ENCODE measurements around the gene PLA1A. TPM values are rescaled to one million over a fixed set of nuclear protein-coding genes. Genes with fewer than 3 reads are reported as not detected.

Gene PLA1A
- total RNA-seq, 6 donors from 2014 or later: 1.0 to 27.8 (median 14.6) TPM

GRCh38 chr3:119553823-119554415 is 43.8 kb upstream of the PLA1A start:
- 63% methylated on average over 5 of the region's 5 CpGs for WGBS, 2 donors
- DNase-seq: no peak
- no peak for ATAC-seq (ENCODE audit: low FRiP score in 2 of 2)
- Histone ChIP-seq H3K27ac (no peak overlapping the region), H3K4me1 (peaks cover 0 to 12% (median 7%) of the 10 kb centered on the region in 4 donors), H3K9me3 (no peaks in the 10 kb centered on the region), H3K4me3 (no peak overlapping the region), H3K36me3 (no peaks in the 10 kb centered on the region), H3K27me3 (no peaks in the 10 kb centered on the region)
- TF ChIP-seq EP300 (IDR thresholded peaks at IDR 0.05): no peak
- no peak for TF ChIP-seq CTCF (IDR thresholded peaks at IDR 0.05)
- TF ChIP-seq POLR2A (IDR thresholded peaks at IDR 0.05): no peak
- no peak for TF ChIP-seq POLR2AphosphoS5 (IDR thresholded peaks at IDR 0.05)

- DNase-seq (peak in 1 of 2 donors; percentile 53), ATAC-seq (ENCODE audit: low FRiP score in 2 of 2) (peak in 1 of 2 donors; percentile 58)
- H3K4me1 ChIP-seq: peaks cover 0 to 12% (median 7%) of the 10 kb centered on the region in 4 donors
- no peak overlapping the region for H3K27ac ChIP-seq
- H3K36me3 ChIP-seq: no peaks in the 10 kb centered on the region
- no peak overlapping the region for H3K4me3 ChIP-seq
- 33 to 40% methylated on average over 4 of the region's 4 CpGs for WGBS, 2 donors
- H3K27me3 ChIP-seq: no peaks in the 10 kb centered on the region
- no peaks in the 10 kb centered on the region for H3K9me3 ChIP-seq
- TF ChIP-seq CTCF (IDR thresholded peaks at IDR 0.05) (no peak), POLR2A (IDR thresholded peaks at IDR 0.05) (no peak)
Measured at GRCh38 chr3:119555309-119555735, 42.4 kb upstream of the PLA1A start.

- WGBS, 2 donors: 94% methylated on average over 1 of the region's 1 CpG; no CpG with 5 or more reads in 1 of the 2 donors
- no peak overlapping the region for H3K4me3 ChIP-seq
- peaks cover 0 to 12% (median 7%) of the 10 kb centered on the region in 4 donors for H3K4me1 ChIP-seq
- H3K36me3 ChIP-seq: no peaks in the 10 kb centered on the region
- ATAC-seq (ENCODE audit: low FRiP score in 2 of 2): no peak
- TF ChIP-seq POLR2AphosphoS5 (IDR thresholded peaks at IDR 0.05): no peak
- no peak for TF ChIP-seq EP300 (IDR thresholded peaks at IDR 0.05)
- no peak for TF ChIP-seq CTCF (IDR thresholded peaks at IDR 0.05)
- TF ChIP-seq POLR2A (IDR thresholded peaks at IDR 0.05): no peak
- H3K27me3 ChIP-seq: no peaks in the 10 kb centered on the region
- no peak overlapping the region for H3K27ac ChIP-seq
- no peak for DNase-seq
- no peaks in the 10 kb centered on the region for H3K9me3 ChIP-seq
Measured at GRCh38 chr3:119555929-119556328, 41.8 kb upstream of the PLA1A start.

- ATAC-seq (ENCODE audit: low FRiP score in 2 of 2) (no peak), DNase-seq (no peak)
- Histone ChIP-seq H3K27me3 (no peaks in the 10 kb centered on the region), H3K36me3 (no peaks in the 10 kb centered on the region), H3K4me1 (peaks cover 0 to 12% (median 7%) of the 10 kb centered on the region in 4 donors), H3K4me3 (no peak overlapping the region), H3K27ac (no peak overlapping the region), H3K9me3 (no peaks in the 10 kb centered on the region)
- TF ChIP-seq POLR2A (IDR thresholded peaks at IDR 0.05): no peak
- no peak for TF ChIP-seq POLR2AphosphoS5 (IDR thresholded peaks at IDR 0.05)
- TF ChIP-seq EP300 (IDR thresholded peaks at IDR 0.05): no peak
- TF ChIP-seq CTCF (IDR thresholded peaks at IDR 0.05): no peak
- WGBS, 2 donors: 89 to 90% methylated on average over 7 of the region's 7 CpGs
Measured at GRCh38 chr3:119557192-119557876, 40.4 kb upstream of the PLA1A start.

Data from upper lobe of left lung (tissue), 6 donors.